Pancreas (tissue), 10 donors: Measurements from ENCODE around the gene RNF152. TPM values are rescaled to one million over a fixed set of nuclear protein-coding genes. Genes with fewer than 3 reads are reported as not detected.
A peak's percentile ranks its signal among the peaks of the same experiment; 100 is the strongest.

ENCODE experiments used
- ATAC-seq, 4 donors: fragments of 200-7000 bp; cut with Tn5 transposase; one replicate each; pipeline versions ENCODE4 v1.8.0 to v1.9.1; 2020; ENCODE audit warnings: mild to moderate bottlenecking in 4 of 4, moderate library complexity in 4 of 4
- DNase-seq, 6 donors: peaks; one replicate each; pipeline ENCODE4 v3.0.0-alpha.2; 2020
- FAIRE-seq: peaks from 2 replicates; lab custom pipeline; 2012; peaks lifted over from hg19 to GRCh38; lab: Jason Lieb, UNC
- H3K27ac ChIP-seq, 4 donors: fragments of 200-600 bp; sonication (generic); 1 replicate in 3 of 4; 2 replicates in 1 of 4; pipeline versions ENCODE4 v1.5.0 to v1.8.0; 2020
- H3K27me3 ChIP-seq, 4 donors: fragments of 200-600 bp; one replicate each; pipeline ENCODE4 v1.8.0; 2021
- H3K36me3 ChIP-seq, 3 donors: fragments of 200-600 bp; sonication (generic) in 1 of 3; one replicate each; pipeline versions ENCODE4 v1.5.0 to v1.8.0; 2020 to 2021
- H3K4me1 ChIP-seq, 3 donors: fragments of 200-600 bp; one replicate each; pipeline ENCODE4 v1.8.0; 2021
- H3K4me3 ChIP-seq, 4 donors: fragments of 200-600 bp; sonication (generic) in 2 of 4; one replicate each; pipeline versions ENCODE4 v1.5.0 to v1.8.0; 2020 to 2021
- H3K9me3 ChIP-seq, 4 donors: fragments of 200-600 bp; one replicate each; pipeline ENCODE4 v1.8.0; 2021
- WGBS, 2 donors: extraction: QIAGEN DNeasy Blood & Tissue Kit; methylation state at CpG; one replicate each; pipeline ENCODE4 v1.1.7; 2013; 5-methylcytosine and 5-hydroxymethylcytosine counted together
- intact Hi-C, 3 donors: fragments of 100-400 bp; cut with DNase I; formaldehyde crosslinking; loops; one replicate each; pipeline versions ENCODE4 v1.11.1 to v1.14.2; 2022
- polyA plus RNA-seq, 2 donors: library from polyadenylated mRNA; stranded (reverse); fragments of 200-250 nt; gene quantifications; one replicate each; pipeline ENCODE4 v1.2.3, GENCODE V29; 2013
- total RNA-seq, 6 donors: library from RNA; stranded (reverse); fragmentation: NEBNext Ultra II Directional in 4 of 6; extraction: Animal tissue kit (Norgen Biotek cat#: 25700) in 4 of 6; gene quantifications; one replicate each; pipeline versions ENCODE4 v1.2.1 to v1.2.4, GENCODE V29; 2021 to 2023
- TF ChIP-seq, protein P1 (sequence below), 4 donors: fragments of 200-600 bp; sonication (generic) in 3 of 4; IDR thresholded peaks; one replicate each; pipeline versions ENCODE4 v1.5.0 to v1.8.0; 2021; ENCODE audit warnings: antibody characterized with exemption in 4 of 4
- donor health status: healthy with polysubstance abuse.
- donor health status: DM: no; HTN: no; CAD: no; lungs with moderate emphysema.
- donor health status: DM: no; HTN: no; CAD: no.
- donor health status: control.
- donor health status: control.
- donor health status: Bipolar disorder and iron deficiency.
- donor health status: DM: yes; HTN: yes; CAD: no.
- donor health status: DM: no; HTN: no; CAD: no.
- donor health status: DM: no; HTN: no; CAD: no.
- donor health status: DM: yes; HTN: yes; CAD: no.

RNF152 gene
- total and polyA plus RNA-seq, 8 donors: 0.91 to 7.2 (median 4.8) TPM

DNA sequence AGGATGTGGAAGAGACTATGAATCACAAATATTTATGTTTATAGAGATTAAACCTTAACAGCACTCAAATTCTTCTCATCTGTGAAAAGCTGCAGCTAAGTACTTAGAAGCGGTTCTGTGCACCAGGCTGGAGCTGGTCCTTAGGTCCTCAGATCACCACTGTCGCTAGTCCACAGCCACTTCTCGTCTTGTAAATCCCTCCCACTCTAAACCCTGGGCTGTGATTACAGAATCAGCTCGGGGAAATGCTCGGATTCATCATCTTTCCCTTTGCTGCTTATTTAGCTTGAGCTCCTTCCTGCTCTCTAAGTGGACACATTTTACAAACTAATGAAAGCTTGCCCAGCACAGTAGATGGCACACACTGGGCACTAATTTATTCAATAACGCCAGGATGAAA, 61.7 kb downstream of the RNF152 start:
- DNase-seq: no peak
- TF ChIP-seq, protein P1, sequence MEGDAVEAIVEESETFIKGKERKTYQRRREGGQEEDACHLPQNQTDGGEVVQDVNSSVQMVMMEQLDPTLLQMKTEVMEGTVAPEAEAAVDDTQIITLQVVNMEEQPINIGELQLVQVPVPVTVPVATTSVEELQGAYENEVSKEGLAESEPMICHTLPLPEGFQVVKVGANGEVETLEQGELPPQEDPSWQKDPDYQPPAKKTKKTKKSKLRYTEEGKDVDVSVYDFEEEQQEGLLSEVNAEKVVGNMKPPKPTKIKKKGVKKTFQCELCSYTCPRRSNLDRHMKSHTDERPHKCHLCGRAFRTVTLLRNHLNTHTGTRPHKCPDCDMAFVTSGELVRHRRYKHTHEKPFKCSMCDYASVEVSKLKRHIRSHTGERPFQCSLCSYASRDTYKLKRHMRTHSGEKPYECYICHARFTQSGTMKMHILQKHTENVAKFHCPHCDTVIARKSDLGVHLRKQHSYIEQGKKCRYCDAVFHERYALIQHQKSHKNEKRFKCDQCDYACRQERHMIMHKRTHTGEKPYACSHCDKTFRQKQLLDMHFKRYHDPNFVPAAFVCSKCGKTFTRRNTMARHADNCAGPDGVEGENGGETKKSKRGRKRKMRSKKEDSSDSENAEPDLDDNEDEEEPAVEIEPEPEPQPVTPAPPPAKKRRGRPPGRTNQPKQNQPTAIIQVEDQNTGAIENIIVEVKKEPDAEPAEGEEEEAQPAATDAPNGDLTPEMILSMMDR (IDR thresholded peaks at IDR 0.05): no peak
- no peak overlapping the region for H3K4me3 ChIP-seq
- WGBS, 2 donors: 68 to 74% methylated on average over 6 of the region's 6 CpGs
- ATAC-seq: no peak
- H3K27me3 ChIP-seq: no peaks in the 10 kb centered on the region
- peaks cover 0 to 7% (median 5%) of the 10 kb centered on the region in 3 donors for H3K4me1 ChIP-seq
- H3K27ac ChIP-seq: no peak overlapping the region
- intact Hi-C loops: no loop called here
- H3K36me3 ChIP-seq: no peaks in the 10 kb centered on the region
- FAIRE-seq: no peak
- no peaks in the 10 kb centered on the region for H3K9me3 ChIP-seq

GRCh38 chr18:61829108-61829507, 63.7 kb downstream of the RNF152 start:
- intact Hi-C loops: no loop called here
- FAIRE-seq: no peak
- Histone ChIP-seq H3K4me3 (no peak overlapping the region), H3K9me3 (no peaks in the 10 kb centered on the region), H3K36me3 (no peaks in the 10 kb centered on the region), H3K4me1 (peaks cover 0 to 7% (median 5%) of the 10 kb centered on the region in 3 donors), H3K27me3 (no peaks in the 10 kb centered on the region), H3K27ac (no peak overlapping the region)
- TF ChIP-seq, protein P1 (IDR thresholded peaks at IDR 0.05): no peak
- peak in 1 of 6 donors; percentile 35 for DNase-seq
- WGBS, 2 donors: 82 to 84% methylated on average over 7 of the region's 7 CpGs
- ATAC-seq: no peak

DNA sequence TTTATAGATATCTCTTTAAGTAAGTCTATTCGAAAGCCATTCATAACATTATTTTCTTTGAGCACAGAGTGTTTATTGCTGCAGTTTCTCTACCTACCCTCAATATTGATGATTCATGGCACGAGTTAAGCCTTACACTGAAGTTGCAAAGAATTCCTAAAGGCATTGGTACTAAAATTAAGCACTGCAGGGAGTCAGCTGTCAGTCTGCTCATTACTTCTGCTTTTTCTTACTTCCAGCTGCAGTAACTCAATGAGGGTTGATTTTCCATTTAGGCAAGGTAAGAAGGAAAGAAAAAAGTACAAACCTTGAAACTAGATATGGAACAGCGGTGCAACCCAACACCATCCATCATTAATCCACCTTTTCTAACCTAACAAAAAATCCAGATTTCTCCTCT, 65.2 kb downstream of the RNF152 start:
- Histone ChIP-seq H3K36me3 (no peaks in the 10 kb centered on the region), H3K27me3 (no peaks in the 10 kb centered on the region), H3K27ac (no peak overlapping the region), H3K4me3 (no peak overlapping the region), H3K9me3 (no peaks in the 10 kb centered on the region), H3K4me1 (no peaks in the 10 kb centered on the region)
- DNase-seq (no peak), ATAC-seq (no peak), FAIRE-seq (no peak)
- intact Hi-C loops: no loop called here
- TF ChIP-seq, protein P1 (IDR thresholded peaks at IDR 0.05): no peak
- 85 to 86% methylated on average over 3 of the region's 3 CpGs for WGBS, 2 donors

DNA sequence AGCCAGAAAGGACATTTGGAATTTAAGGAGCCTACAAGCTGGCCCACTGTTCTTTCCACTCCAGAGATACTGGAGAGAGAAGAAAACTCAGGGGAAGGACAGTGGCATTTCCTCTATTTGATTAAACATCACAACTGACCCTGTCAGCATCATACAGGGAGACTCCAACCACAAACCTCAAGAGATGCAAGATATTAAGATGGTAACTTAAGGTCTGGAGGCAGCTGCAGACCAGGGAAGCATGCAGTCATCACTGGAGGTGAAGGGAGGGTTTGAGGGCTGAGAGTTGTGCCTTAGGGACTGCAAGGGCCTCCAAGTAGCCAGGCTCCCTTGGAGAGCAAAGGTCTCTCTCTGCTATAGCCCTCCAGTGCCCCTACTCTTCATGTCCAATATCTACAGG, 67.4 kb downstream of the RNF152 start:
- H3K36me3 ChIP-seq: no peaks in the 10 kb centered on the region
- no peak for ATAC-seq
- H3K27ac ChIP-seq: no peak overlapping the region
- intact Hi-C loops: no loop called here
- H3K27me3 ChIP-seq: no peaks in the 10 kb centered on the region
- DNase-seq: no peak
- TF ChIP-seq, protein P1 (IDR thresholded peaks at IDR 0.05): no peak
- H3K4me1 ChIP-seq: no peaks in the 10 kb centered on the region
- H3K9me3 ChIP-seq: no peaks in the 10 kb centered on the region
- FAIRE-seq: no peak
- no peak overlapping the region for H3K4me3 ChIP-seq

GRCh38 chr18:61824733-61825363, 68.0 kb downstream of the RNF152 start:
- Histone ChIP-seq H3K4me3 (no peak overlapping the region), H3K4me1 (no peaks in the 10 kb centered on the region), H3K9me3 (no peaks in the 10 kb centered on the region), H3K36me3 (no peaks in the 10 kb centered on the region), H3K27ac (no peak overlapping the region), H3K27me3 (no peaks in the 10 kb centered on the region)
- DNase-seq: no peak
- intact Hi-C loops: no loop called here
- no peak for ATAC-seq
- WGBS, 2 donors: 73 to 76% methylated on average over 3 of the region's 3 CpGs
- TF ChIP-seq, protein P1 (IDR thresholded peaks at IDR 0.05): no peak
- no peak for FAIRE-seq
